ENCODE data around the gene KCNH2. TPM values are rescaled to one million over a fixed set of nuclear protein-coding genes. Genes with fewer than 3 reads are reported as not detected.

The KCNH2 gene
- total and polyA plus RNA-seq, 8 donors, result 4.0 to 77.7 (median 7.3) TPM

DNA sequence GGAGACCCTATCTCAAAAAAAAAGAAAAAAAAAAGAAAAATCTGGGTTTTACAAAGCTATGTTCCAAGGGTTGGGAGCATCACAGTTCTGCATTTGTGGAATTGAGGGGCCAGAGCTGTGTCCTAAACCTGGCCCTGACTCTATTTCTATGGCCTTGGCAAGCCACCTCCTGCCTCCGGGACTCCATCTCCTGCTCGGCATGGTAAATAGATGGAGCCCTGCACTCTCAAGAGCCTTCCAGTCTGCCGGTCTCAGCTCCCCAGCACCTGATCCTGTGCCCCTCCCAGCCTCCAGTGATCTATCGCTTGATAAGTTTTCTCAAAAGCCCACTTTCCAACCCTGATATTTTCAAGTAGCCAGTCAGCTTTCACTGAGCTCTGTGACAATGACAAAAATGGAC, 43.0 kb downstream of the KCNH2 start:
- Histone ChIP-seq H3K4me1 (peaks cover 0 to 17% (median 13%) of the 10 kb centered on the region in 4 donors), H3K4me3 (no peak overlapping the region), H3K27me3 (peaks cover 0 to 13% (median 0%) of the 10 kb centered on the region in 3 donors), H3K27ac (no peak overlapping the region), H3K9me3 (no peaks in the 10 kb centered on the region), H3K36me3 (no peaks in the 10 kb centered on the region)
- TF ChIP-seq CTCF (IDR thresholded peaks at IDR 0.05), result no peak
- TF ChIP-seq POLR2A (IDR thresholded peaks at IDR 0.05), result no peak
- no peak for TF ChIP-seq POLR2AphosphoS5 (IDR thresholded peaks at IDR 0.05)
- no peak for TF ChIP-seq EP300 (IDR thresholded peaks at IDR 0.05)
- 69 to 81% (median 73%) methylated on average over 4 of the region's 4 CpGs for WGBS, 5 donors
- intact Hi-C loops (cut with DNase I; ENCODE audit: low total_unique reads), result no loop called here
- no peak for DNase-seq

DNA sequence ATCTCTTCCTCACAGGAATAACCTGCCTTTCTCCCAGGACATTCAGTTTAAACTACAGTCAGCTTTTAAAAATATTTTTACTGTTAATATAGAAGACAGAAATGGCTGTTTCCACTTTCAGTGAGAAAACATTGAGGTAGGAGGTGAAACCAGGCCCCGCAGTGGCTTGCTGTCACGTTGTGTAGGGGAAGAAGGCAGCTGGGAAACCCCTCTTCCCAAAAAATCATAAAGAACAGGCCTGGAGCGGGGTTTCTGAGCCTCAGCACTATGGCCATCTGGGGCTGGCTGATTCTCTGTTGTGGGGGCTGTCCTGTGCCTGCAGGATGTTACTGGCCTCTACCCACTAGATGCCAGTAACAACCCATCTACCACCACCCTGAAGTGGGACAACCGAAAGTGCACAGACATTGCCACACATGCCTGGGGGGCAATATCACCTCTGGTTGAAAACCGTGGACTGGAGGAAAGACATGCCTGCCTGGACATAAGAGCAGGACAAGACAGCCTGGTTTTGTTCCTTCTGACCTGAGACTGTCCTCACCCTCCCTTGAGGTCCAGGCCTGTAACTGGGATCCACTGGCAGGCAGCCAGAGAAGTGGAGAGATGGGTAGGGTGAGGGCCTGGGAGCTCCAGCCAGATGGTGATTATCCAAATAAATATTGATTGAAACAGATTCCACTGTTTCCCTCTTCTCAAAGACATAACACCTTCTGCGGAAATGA, 43.9 kb downstream of the KCNH2 start:
- peaks cover 0 to 12% (median 0%) of the 10 kb centered on the region in 3 donors for H3K27me3 ChIP-seq
- H3K9me3 ChIP-seq, result no peaks in the 10 kb centered on the region
- no peaks in the 10 kb centered on the region for H3K36me3 ChIP-seq
- no peak for DNase-seq
- H3K4me3 ChIP-seq, result no peak overlapping the region
- 81 to 85% (median 83%) methylated on average over 6 of the region's 6 CpGs for WGBS, 5 donors
- H3K27ac ChIP-seq, result no peak overlapping the region
- TF ChIP-seq POLR2AphosphoS5 (IDR thresholded peaks at IDR 0.05) (no peak), POLR2A (IDR thresholded peaks at IDR 0.05) (no peak), EP300 (IDR thresholded peaks at IDR 0.05) (no peak), CTCF (IDR thresholded peaks at IDR 0.05) (no peak)
- intact Hi-C loops (cut with DNase I; ENCODE audit: low total_unique reads), result no loop called here
- peaks cover 0 to 17% (median 13%) of the 10 kb centered on the region in 4 donors for H3K4me1 ChIP-seq

GRCh38 chr7:150931199-150931869, 46.8 kb downstream of the KCNH2 start:
- Histone ChIP-seq H3K36me3 (no peaks in the 10 kb centered on the region), H3K27me3 (peaks cover 0 to 7% (median 0%) of the 10 kb centered on the region in 3 donors), H3K9me3 (no peaks in the 10 kb centered on the region), H3K4me3 (no peak overlapping the region), H3K27ac (no peak overlapping the region), H3K4me1 (no peaks in the 10 kb centered on the region)
- peak in 1 of 2 donors; percentile 27 for DNase-seq
- TF ChIP-seq EP300 (IDR thresholded peaks at IDR 0.05) (no peak), CTCF (IDR thresholded peaks at IDR 0.05) (no peak), POLR2A (IDR thresholded peaks at IDR 0.05) (no peak), POLR2AphosphoS5 (IDR thresholded peaks at IDR 0.05) (no peak)
- WGBS, 5 donors, result 42 to 62% (median 53%) methylated on average over 6 to 7 of the region's 7 CpGs
- intact Hi-C loops (cut with DNase I; ENCODE audit: low total_unique reads), result no loop called here

- TF ChIP-seq CTCF (IDR thresholded peaks at IDR 0.05) (no peak), POLR2AphosphoS5 (IDR thresholded peaks at IDR 0.05) (no peak), POLR2A (IDR thresholded peaks at IDR 0.05) (no peak), EP300 (IDR thresholded peaks at IDR 0.05) (no peak)
- DNase-seq, result no peak
- H3K4me1 ChIP-seq, result no peaks in the 10 kb centered on the region
- intact Hi-C loops (cut with DNase I; ENCODE audit: low total_unique reads), result no loop called here
- H3K4me3 ChIP-seq, result no peak overlapping the region
- no peaks in the 10 kb centered on the region for H3K9me3 ChIP-seq
- H3K27ac ChIP-seq, result no peak overlapping the region
- no peaks in the 10 kb centered on the region for H3K36me3 ChIP-seq
- 85 to 93% (median 86%) methylated on average over 3 of the region's 3 CpGs for WGBS, 5 donors
- H3K27me3 ChIP-seq, result no peaks in the 10 kb centered on the region
Observed at GRCh38 chr7:150928541-150928940, 49.6 kb downstream of the KCNH2 start.

All from stomach (tissue), 9 donors.